HepG2 (cell line): ENCODE results near the gene CERS4. TPM values are rescaled to one million over a fixed set of nuclear protein-coding genes. Genes with fewer than 3 reads are reported as not detected.
A peak's percentile ranks its signal among the peaks of the same experiment; 100 is the strongest.

Experiments used
- ATAC-seq: fragments of 200-7000 bp; cut with Tn5 transposase; 3 replicates; pipeline ENCODE4 v1.9.1; 2020; ENCODE audit warnings: mild to moderate bottlenecking, moderate library complexity
- BruUV-seq: library from RNA; stranded (reverse); fragments of 400-500 nt; replicated peaks from 2 replicates; lab custom pipeline; 2021; lab: Mats Ljungman, UMichigan
- CTCF ChIA-PET: fragments of 300-600 bp; formaldehyde crosslinking; extraction: SDS; loops from one replicate; lab custom pipeline; 2021; ENCODE audit warnings: low total read pairs, inconsistent platforms, low intra/inter-chr PET ratio; lab: Yijun Ruan, JAX
- POLR2A ChIA-PET: fragments of 350-600 bp; sonication (Branson Sonifier 250); formaldehyde crosslinking; loops from one replicate; lab custom pipeline; 2020; ENCODE audit warnings: antibody characterized with exemption, inconsistent platforms; lab: Yijun Ruan, JAX
- DNase-seq: peaks from one replicate; pipeline ENCODE4 v3.0.0-alpha.2; 2015; ENCODE audit warnings: low spot score
- FAIRE-seq: peaks from 3 replicates; lab custom pipeline; 2011; peaks lifted over from hg19 to GRCh38; lab: Jason Lieb, UNC
- H2AFZ ChIP-seq: one replicate; pipeline ENCODE4 v1.6.1; 2011; ENCODE audit warnings: low read length, inconsistent platforms
- H3K27ac ChIP-seq: fragments of 300-600 bp; 3 replicates; pipeline ENCODE4 v1.8.0; 2011; ENCODE audit warnings: mixed run types, mild to moderate bottlenecking, mixed read lengths, low read length, inconsistent platforms; ENCODE audit not compliant: insufficient read depth; ENCODE audit errors: extremely low read length
- H3K27me3 ChIP-seq, 2 experiments: fragments of 200-600 bp in 1 of 2; 2 replicates in 1 of 2; 3 replicates in 1 of 2; pipeline versions ENCODE4 v1.6.0 to v1.8.0; 2011; ENCODE audit warnings: low read length in 2 of 2, mild to moderate bottlenecking in 2 of 2, moderate library complexity in 2 of 2, inconsistent platforms in 1 of 2; ENCODE audit not compliant: insufficient read depth in 2 of 2, control insufficient read depth in 1 of 2
- H3K36me3 ChIP-seq, 2 experiments: fragments of 200-600 bp in 1 of 2; replicated peaks in 1 of 2; 2 replicates in 1 of 2; 3 replicates in 1 of 2; pipeline versions ENCODE4 v1.5.1 to v1.8.0; 2011; ENCODE audit warnings: low read length in 2 of 2, inconsistent platforms in 1 of 2; ENCODE audit not compliant: insufficient read depth in 2 of 2, control insufficient read depth in 1 of 2
- H3K4me1 ChIP-seq: 2 replicates; pipeline ENCODE4 v1.5.1; 2012; ENCODE audit warnings: low read length, inconsistent platforms; ENCODE audit not compliant: insufficient read depth
- H3K4me2 ChIP-seq: 2 replicates; pipeline ENCODE4 v1.6.0; 2011; ENCODE audit warnings: low read depth, low read length, inconsistent platforms
- H3K4me3 ChIP-seq, 3 experiments: fragments of 200-600 bp in 1 of 3; sonication (generic), shearing (Covaris generic) in 1 of 3; replicated peaks in 1 of 3; 2 replicates each; pipeline ENCODE4 v1.5.1; 2011 to 2016; ENCODE audit warnings: low read length in 3 of 3, inconsistent platforms in 2 of 3, low read depth in 2 of 3, mild to moderate bottlenecking in 2 of 3, control low read depth in 1 of 3, mixed read lengths in 1 of 3; ENCODE audit not compliant: insufficient read depth in 1 of 3
- H3K79me2 ChIP-seq: one replicate; pipeline ENCODE4 v1.6.1; 2011; ENCODE audit warnings: low read length, inconsistent platforms; ENCODE audit not compliant: insufficient read depth
- H3K9ac ChIP-seq: 2 replicates; pipeline ENCODE4 v1.6.0; 2011; ENCODE audit warnings: mild to moderate bottlenecking, low read depth, low read length, inconsistent platforms; ENCODE audit not compliant: insufficient read depth
- H3K9me3 ChIP-seq: 2 replicates; pipeline ENCODE4 v1.5.1; 2012; ENCODE audit warnings: mild to moderate bottlenecking, low read length
- H4K20me1 ChIP-seq: 2 replicates; pipeline ENCODE4 v1.6.0; 2011; ENCODE audit warnings: inconsistent platforms, mild to moderate bottlenecking, low read length, moderate library complexity; ENCODE audit not compliant: insufficient read depth
- CREB1 ChIP-seq, 2 experiments: fragments of 450-650 bp in 1 of 2; IDR thresholded peaks; 2 replicates each; pipeline ENCODE4 v1.6.1; 2016 to 2017; ENCODE audit warnings: control low read depth in 1 of 2, mild to moderate bottlenecking in 1 of 2, missing compliant biosample characterization in 1 of 2, missing genetic modification characterization in 1 of 2
- CSRNP2 ChIP-seq: sonication (generic); formaldehyde crosslinking; conservative IDR thresholded peaks from 2 replicates; pipeline ENCODE4 v1.8.0; 2022; ENCODE audit warnings: low read depth, missing genetic modification reagents
- E2F1 ChIP-seq: sonication (generic); formaldehyde crosslinking; IDR thresholded peaks from 2 replicates; pipeline ENCODE4 v1.5.0; 2020; ENCODE audit warnings: missing genetic modification reagents
- KMT2B ChIP-seq: IDR thresholded peaks from 2 replicates; pipeline ENCODE4 v1.6.1; 2016; ENCODE audit warnings: missing genetic modification reagents, missing compliant biosample characterization
- MXD4 ChIP-seq: IDR thresholded peaks from 2 replicates; pipeline ENCODE4 v1.6.1; 2016; ENCODE audit warnings: mild to moderate bottlenecking, missing biosample characterization, missing genetic modification reagents
- MYPOP ChIP-seq: sonication (generic); formaldehyde crosslinking; IDR thresholded peaks from 2 replicates; pipeline ENCODE4 v1.8.1; 2023; ENCODE audit warnings: mild to moderate bottlenecking, moderate library complexity, missing genetic modification reagents
- POLR2G ChIP-seq: fragments of 200-400 bp; formaldehyde crosslinking; IDR thresholded peaks from 2 replicates; pipeline ENCODE4 v1.6.1; 2018; ENCODE audit warnings: mild to moderate bottlenecking, low read depth, low read length, moderate library complexity
- RORA ChIP-seq: sonication (generic); formaldehyde crosslinking; IDR thresholded peaks from 2 replicates; pipeline ENCODE4 v1.5.0; 2020; ENCODE audit warnings: mild to moderate bottlenecking, missing genetic modification reagents, moderate library complexity
- SALL2 ChIP-seq: sonication (generic); formaldehyde crosslinking; IDR thresholded peaks from 2 replicates; pipeline ENCODE4 v1.8.1; 2023; ENCODE audit warnings: mild to moderate bottlenecking, missing genetic modification reagents, inconsistent platforms
- SAP130 ChIP-seq: IDR thresholded peaks from 2 replicates; pipeline ENCODE4 v1.6.1; 2016; ENCODE audit warnings: low read depth
- TGIF2 ChIP-seq: IDR thresholded peaks from 2 replicates; pipeline ENCODE4 v1.6.1; 2016; ENCODE audit warnings: control low read depth, missing compliant biosample characterization
- ZBTB8A ChIP-seq: sonication (generic); formaldehyde crosslinking; IDR thresholded peaks from 2 replicates; pipeline ENCODE4 v1.4.0; 2020; ENCODE audit warnings: mild to moderate bottlenecking, low read depth, missing genetic modification reagents, borderline replicate concordance
- ZFP41 ChIP-seq: sonication (generic); formaldehyde crosslinking; IDR thresholded peaks from 2 replicates; pipeline ENCODE4 v1.4.0; 2020; ENCODE audit warnings: mild to moderate bottlenecking, missing genetic modification reagents, borderline replicate concordance
- ZFP90 ChIP-seq: sonication (generic); formaldehyde crosslinking; IDR thresholded peaks from 2 replicates; pipeline ENCODE4 v1.8.0; 2022; ENCODE audit warnings: missing genetic modification reagents, mild to moderate bottlenecking, inconsistent platforms, borderline replicate concordance
- ZNF331 ChIP-seq: sonication (generic); formaldehyde crosslinking; IDR thresholded peaks from 2 replicates; pipeline ENCODE4 v1.4.0; 2020; ENCODE audit warnings: missing genetic modification reagents
- WGBS: methylation state at CpG from one replicate; pipeline ENCODE4 v1.1.6; 2017; ENCODE audit warnings: low lambda C conversion rate; 5-methylcytosine and 5-hydroxymethylcytosine counted together
- in situ Hi-C: cut with HindIII; loops from 2 replicates; pipeline ENCODE4 v1.10.0; 2017; ENCODE audit warnings: low pct_unique_long_range_greater_than_20kb; ENCODE audit not compliant: extremely low pct_ligation_motif_present
- intact Hi-C: fragments of 100-400 bp; cut with micrococcal nuclease; formaldehyde crosslinking; loops from one replicate; pipeline ENCODE4 v1.10.0; 2022; ENCODE audit not compliant: unreplicated experiment
- polyA plus RNA-seq, 8 experiments: library from polyadenylated mRNA; depleted of rRNA in 3 of 8; stranded (reverse) in 7 of 8; unstranded in 1 of 8; fragments of >200 nt; fragmentation: Illumina TruSeq in 4 of 8; extraction: Trizol in 4 of 8; gene quantifications; 2 replicates each; pipeline versions ENCODE4 v1.2.1 to v1.2.3, GENCODE V29; 2011 to 2016; ENCODE audit warnings: low read depth in 4 of 8, missing spikeins in 1 of 8, mixed read lengths in 1 of 8; ENCODE audit not compliant: insufficient read depth in 1 of 8
- total RNA-seq, 5 experiments: library from RNA; depleted of rRNA; stranded (reverse); fragments of >200 nt; fragmentation: Illumina TruSeq; extraction: Trizol; gene quantifications; 2 replicates each; pipeline ENCODE4 v1.2.3, GENCODE V29; 2016; ENCODE audit warnings: low read depth in 1 of 5

The CERS4 gene
- total and polyA plus RNA-seq, 2 of the 13 experiments (the other 11 are each of a cell fraction or from before 2014, with no cell fraction given), result 74.7 to 83.5 TPM

- TF ChIP-seq MYPOP (CRISPR knock-in tag), result no peak
- TF ChIP-seq, all 625 proteins: peak for 3
These were observed 41.9 kb downstream of the CERS4 start (continued) for GRCh38 chr19:8251025-8251472.

- peak; percentile 67 for DNase-seq
- H3K9me3 ChIP-seq, result no peaks in the 10 kb centered on the region
- in situ Hi-C loops, result loop anchor here (5.0 to 25.0 kb wide), 2 partner anchors 96 to 241 kb away; partner anchors contain the start of gene ELAVL1
- peaks cover 24 to 53% of the 10 kb centered on the region in 2 experiments for H3K36me3 ChIP-seq
- intact Hi-C loops, result loop anchor here (1.0 kb wide), 1 partner anchor 95 kb away; no protein-coding TSS in a partner anchor
- no peaks in the 10 kb centered on the region; the same call in 1 of the 2 replicates for H4K20me1 ChIP-seq
- H3K27ac ChIP-seq, result no peak overlapping the region
- no peak overlapping the region for H3K4me2 ChIP-seq
- no peak overlapping the region for H3K9ac ChIP-seq
- peaks cover 2% of the 10 kb centered on the region for H3K79me2 ChIP-seq
- ChIA-PET POLR2A (interaction anchor here (1.3 kb wide), 2 partner anchors 43 to 98 kb away, joined by 3 to 4 read pairs; no protein-coding TSS in a partner anchor), CTCF (interaction anchor here (0.7 to 2.2 kb wide), 3 partner anchors 94 to 282 kb away, joined by 4 to 45 read pairs (median 5); no protein-coding TSS in a partner anchor)
- peaks cover 29% of the 10 kb centered on the region for H3K4me1 ChIP-seq
- no peak overlapping the region for H2AFZ ChIP-seq
- peak; percentile 83 for FAIRE-seq
- H3K27me3 ChIP-seq, result no peaks in the 10 kb centered on the region; a peak in 1 of 5 replicates
- BruUV-seq, result no TSS peak
- 61% methylated on average over 10 of the region's 13 CpGs for WGBS
- peak; percentile 74 for ATAC-seq
- no peak overlapping the region for H3K4me3 ChIP-seq
- no peak for TF ChIP-seq RORA (CRISPR knock-in tag)
- TF ChIP-seq CSRNP2 (CRISPR knock-in tag), result no peak
- TF ChIP-seq SAP130, result peak; percentile 28; the same call in 1 of the 2 replicates
- TF ChIP-seq ZNF331, result 0 out of 2 replicates have a peak, but pooled peaks have one; percentile 32
- 0 out of 2 replicates have a peak, but pooled peaks have one; percentile 30 for TF ChIP-seq KMT2B (CRISPR knock-in tag)
- peak; percentile 42; the same call in 1 of the 2 replicates for TF ChIP-seq ZFP90 (CRISPR knock-in tag)
- no peak for TF ChIP-seq E2F1
- no peak for TF ChIP-seq MXD4 (CRISPR knock-in tag)
- no peak for TF ChIP-seq ZBTB8A (CRISPR knock-in tag)
- TF ChIP-seq TGIF2, result no peak
- peak; percentile 67; the same call in 1 of the 2 replicates for TF ChIP-seq SALL2 (CRISPR knock-in tag)
- TF ChIP-seq POLR2G, result no peak
- no peak for TF ChIP-seq ZFP41 (CRISPR knock-in tag)
- no peak for TF ChIP-seq CREB1 (IDR thresholded peaks at IDR 0.05)
- TF ChIP-seq CREB1 (CRISPR knock-in tag; IDR thresholded peaks at IDR 0.05), result no peak
These were observed 43.9 kb downstream of the CERS4 start for GRCh38 chr19:8252922-8253589.
